Measurements from ENCODE around the gene NPPB.

- TF ChIP-seq POLR2AphosphoS5 (IDR thresholded peaks at IDR 0.05; ENCODE audit: low read depth, low read length), result no peak
- TF ChIP-seq POLR2A (IDR thresholded peaks at IDR 0.05; ENCODE audit: low read depth, low read length), result no peak
These were observed 28.9 kb upstream of the NPPB start for GRCh38 chr1:11887666-11888007.

Measured in GM12892 (cell line).